H1 (cell line): Measurements from ENCODE around the gene CDC42EP3. TPM values are rescaled to one million over a fixed set of nuclear protein-coding genes. Genes with fewer than 3 reads are reported as not detected.

Source experiments
- CHD7 ChIP-seq: fragments of 300-600 bp; sonication (generic); IDR thresholded peaks from 2 replicates; pipeline ENCODE4 v1.7.1; 2012; ENCODE audit warnings: low read length, moderate library complexity, mild to moderate bottlenecking, inconsistent platforms; ENCODE audit not compliant: insufficient replicate concordance
- CREB1 ChIP-seq: IDR thresholded peaks from 2 replicates; pipeline ENCODE4 v1.6.1; 2012; ENCODE audit warnings: inconsistent platforms
- CTBP2 ChIP-seq: IDR thresholded peaks from 2 replicates; pipeline ENCODE4 v1.7.0; 2011; ENCODE audit warnings: borderline replicate concordance, mild to moderate bottlenecking, moderate library complexity, mixed read lengths, low read length; ENCODE audit not compliant: insufficient read depth, insufficient read length
- JUN ChIP-seq: IDR thresholded peaks from 2 replicates; pipeline ENCODE4 v1.6.1; 2011; ENCODE audit warnings: low read depth, mild to moderate bottlenecking, improper control_type of control experiment, low read length
- JUND ChIP-seq: IDR thresholded peaks from 2 replicates; pipeline ENCODE4 v1.6.1; 2011; ENCODE audit warnings: mild to moderate bottlenecking, improper control_type of control experiment, low read length
- MAX ChIP-seq: IDR thresholded peaks from 2 replicates; pipeline ENCODE4 v1.6.1; 2012; ENCODE audit warnings: inconsistent platforms
- POLR2AphosphoS5 ChIP-seq: IDR thresholded peaks from 2 replicates; pipeline ENCODE4 v1.6.1; 2011; ENCODE audit warnings: low read depth, low read length
- RXRA ChIP-seq: IDR thresholded peaks from 2 replicates; pipeline ENCODE4 v1.6.1; 2011; ENCODE audit warnings: low read depth, mild to moderate bottlenecking, low read length, moderate library complexity; ENCODE audit not compliant: insufficient read depth
- SIRT6 ChIP-seq: IDR thresholded peaks from one replicate; pipeline ENCODE4 v1.7.1; 2012; ENCODE audit warnings: low read length, inconsistent platforms
- SIX5 ChIP-seq: IDR thresholded peaks from 2 replicates; pipeline ENCODE4 v1.6.1; 2011; ENCODE audit warnings: mild to moderate bottlenecking, low read depth, low read length
- SP2 ChIP-seq: IDR thresholded peaks from 2 replicates; pipeline ENCODE4 v1.6.1; 2012; ENCODE audit warnings: mild to moderate bottlenecking, low read length, inconsistent platforms
- YY1 ChIP-seq: IDR thresholded peaks from 2 replicates; pipeline ENCODE4 v1.6.1; 2011; ENCODE audit warnings: low read depth, mild to moderate bottlenecking, low read length
- polyA plus RNA-seq, 7 experiments: library from polyadenylated mRNA; depleted of rRNA in 3 of 7; stranded (reverse) in 5 of 7; unstranded in 2 of 7; fragments of >200 nt in 5 of 7; fragments of 200-250 nt in 2 of 7; gene quantifications; 1 replicate in 5 of 7; 2 replicates in 1 of 7; 4 replicates in 1 of 7; pipeline versions ENCODE4 v1.2.1 to v1.2.3, GENCODE V29; 2011 to 2013; ENCODE audit warnings: missing spikeins in 2 of 7, mixed read lengths in 2 of 7
- total RNA-seq: library from RNA; stranded (reverse); fragmentation: NEBNext Ultra II Directional; extraction: Animal tissue kit (Norgen Biotek cat#: 25700); gene quantifications from 2 replicates; pipeline ENCODE4 v1.2.1, GENCODE V29; 2021

CDC42EP3 gene
- total and polyA plus RNA-seq, 2 of the 8 experiments (the other 6 are each of a cell fraction or from before 2014, with no cell fraction given), result 18.4 to 24.7 TPM

GRCh38 chr2:37653805-37654378 is 17.6 kb downstream of the CDC42EP3 start (continued):
- TF ChIP-seq CHD7 (no peak), SP2 (no peak), MAX (no peak), CTBP2 (no peak), YY1 (no peak), CREB1 (no peak), JUND (no peak), SIRT6 (no peak), POLR2AphosphoS5 (no peak), JUN (no peak), RXRA (no peak), SIX5 (no peak)
